HUES48 (cell line): ENCODE measurements around the gene ATP2C1.

Experiments used
- H3K27ac ChIP-seq: one replicate; pipeline ENCODE4 v1.7.0; 2013; ENCODE audit warnings: low read depth, low read length, inconsistent platforms
- H3K27me3 ChIP-seq: 2 replicates; pipeline ENCODE4 v1.6.1; 2013; ENCODE audit warnings: mild to moderate bottlenecking, low read length; ENCODE audit not compliant: control insufficient read depth, insufficient read depth
- H3K36me3 ChIP-seq: 2 replicates; pipeline ENCODE4 v1.6.1; 2013; ENCODE audit warnings: low read length; ENCODE audit not compliant: control insufficient read depth, insufficient read depth
- H3K4me1 ChIP-seq: 2 replicates; pipeline ENCODE4 v1.6.1; 2013; ENCODE audit warnings: mild to moderate bottlenecking, low read length; ENCODE audit not compliant: control insufficient read depth, insufficient read depth
- H3K4me3 ChIP-seq: 2 replicates; pipeline ENCODE4 v1.5.1; 2013; ENCODE audit warnings: mild to moderate bottlenecking, low read depth, low read length
- H3K9ac ChIP-seq: 2 replicates; pipeline ENCODE4 v1.6.1; 2013; ENCODE audit warnings: mild to moderate bottlenecking, low read depth, low read length, moderate library complexity
- H3K9me3 ChIP-seq: 2 replicates; pipeline ENCODE4 v1.6.1; 2013; ENCODE audit warnings: low read length; ENCODE audit not compliant: control insufficient read depth, insufficient read depth

ATP2C1 gene

DNA sequence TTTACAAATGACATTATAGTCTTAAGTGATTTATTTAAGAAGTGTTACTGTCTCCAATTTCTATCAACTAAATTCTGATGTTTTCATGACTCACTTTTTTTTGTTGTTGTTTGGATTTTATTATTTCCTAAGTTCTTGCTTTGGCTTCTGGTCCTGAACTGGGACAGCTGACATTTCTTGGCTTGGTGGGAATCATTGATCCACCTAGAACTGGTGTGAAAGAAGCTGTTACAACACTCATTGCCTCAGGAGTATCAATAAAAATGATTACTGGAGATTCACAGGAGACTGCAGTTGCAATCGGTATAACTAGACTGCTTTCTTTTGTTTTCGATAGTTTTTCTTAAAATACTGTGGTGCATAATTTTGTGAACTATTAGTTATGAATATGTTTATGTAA, 85.2 kb downstream of the ATP2C1 start:
- Histone ChIP-seq H3K27me3 (no peaks in the 10 kb centered on the region), H3K9ac (no peak overlapping the region), H3K4me1 (peaks cover 7% of the 10 kb centered on the region; the same call in 1 of the 2 replicates), H3K4me3 (no peak overlapping the region), H3K27ac (no peak overlapping the region), H3K9me3 (no peaks in the 10 kb centered on the region), H3K36me3 (peaks cover 46% of the 10 kb centered on the region)

- no peak overlapping the region for H3K9ac ChIP-seq
- H3K36me3 ChIP-seq: peaks cover 33% of the 10 kb centered on the region
- H3K4me3 ChIP-seq: no peak overlapping the region
- H3K4me1 ChIP-seq: no peaks in the 10 kb centered on the region
- H3K9me3 ChIP-seq: no peaks in the 10 kb centered on the region
- H3K27ac ChIP-seq: no peak overlapping the region
- no peaks in the 10 kb centered on the region for H3K27me3 ChIP-seq
Measured at GRCh38 chr3:130981469-130981868, 87.6 kb downstream of the ATP2C1 start.

DNA sequence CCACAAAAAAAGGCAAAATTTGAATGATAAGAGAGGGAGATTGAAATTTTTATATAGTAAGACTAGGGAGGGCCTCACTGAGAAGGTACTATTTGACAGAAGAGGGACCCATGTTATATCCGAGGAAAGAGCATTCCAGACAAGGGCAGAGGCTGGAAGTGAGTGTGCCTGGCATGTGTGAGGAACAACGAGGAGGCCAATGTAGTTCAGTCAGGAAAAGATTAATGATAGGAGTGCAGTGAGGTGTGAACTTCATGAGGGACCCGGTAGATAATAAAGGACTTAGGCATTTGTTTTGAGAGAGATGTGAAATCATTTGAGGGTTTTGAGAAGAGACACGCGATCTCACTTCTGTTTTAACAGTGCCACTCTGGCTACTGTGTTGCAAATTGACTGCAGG, 96.4 kb downstream of the ATP2C1 start:
- no peak overlapping the region for H3K27ac ChIP-seq
- no peak overlapping the region for H3K4me3 ChIP-seq
- peaks cover 30% of the 10 kb centered on the region for H3K36me3 ChIP-seq
- no peaks in the 10 kb centered on the region for H3K9me3 ChIP-seq
- H3K9ac ChIP-seq: no peak overlapping the region
- no peaks in the 10 kb centered on the region for H3K27me3 ChIP-seq
- no peaks in the 10 kb centered on the region for H3K4me1 ChIP-seq

DNA sequence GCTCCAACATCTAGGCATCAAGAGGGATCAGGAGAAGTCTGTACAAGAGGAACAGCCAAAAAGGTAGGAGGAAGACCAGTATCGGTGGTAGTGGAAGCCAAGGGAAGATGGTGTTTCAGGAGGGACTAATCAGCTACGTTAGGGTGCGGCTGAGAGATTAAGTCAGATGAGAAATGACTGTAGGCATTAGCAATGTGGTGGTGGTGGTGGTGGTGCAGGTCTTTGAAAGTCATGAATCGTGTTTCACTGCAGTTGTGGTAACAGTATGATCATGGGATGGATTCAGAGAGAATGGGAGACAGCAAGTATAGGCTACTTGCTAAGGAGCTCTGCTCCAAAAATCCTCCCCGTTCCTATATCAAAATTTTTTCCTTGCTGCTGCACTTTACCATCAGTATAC, 97.2 kb downstream of the ATP2C1 start:
- H3K36me3 ChIP-seq: peaks cover 39% of the 10 kb centered on the region
- no peaks in the 10 kb centered on the region for H3K9me3 ChIP-seq
- H3K4me1 ChIP-seq: no peaks in the 10 kb centered on the region
- no peak overlapping the region for H3K27ac ChIP-seq
- H3K27me3 ChIP-seq: no peaks in the 10 kb centered on the region
- no peak overlapping the region for H3K9ac ChIP-seq
- no peak overlapping the region for H3K4me3 ChIP-seq

- no peak overlapping the region for H3K9ac ChIP-seq
- H3K27ac ChIP-seq: no peak overlapping the region
- H3K27me3 ChIP-seq: no peaks in the 10 kb centered on the region
- H3K4me3 ChIP-seq: no peak overlapping the region
- no peaks in the 10 kb centered on the region for H3K4me1 ChIP-seq
- no peaks in the 10 kb centered on the region for H3K9me3 ChIP-seq
- peaks cover 50% of the 10 kb centered on the region for H3K36me3 ChIP-seq
Measured at GRCh38 chr3:130992344-130992743, 98.5 kb downstream of the ATP2C1 start.

DNA sequence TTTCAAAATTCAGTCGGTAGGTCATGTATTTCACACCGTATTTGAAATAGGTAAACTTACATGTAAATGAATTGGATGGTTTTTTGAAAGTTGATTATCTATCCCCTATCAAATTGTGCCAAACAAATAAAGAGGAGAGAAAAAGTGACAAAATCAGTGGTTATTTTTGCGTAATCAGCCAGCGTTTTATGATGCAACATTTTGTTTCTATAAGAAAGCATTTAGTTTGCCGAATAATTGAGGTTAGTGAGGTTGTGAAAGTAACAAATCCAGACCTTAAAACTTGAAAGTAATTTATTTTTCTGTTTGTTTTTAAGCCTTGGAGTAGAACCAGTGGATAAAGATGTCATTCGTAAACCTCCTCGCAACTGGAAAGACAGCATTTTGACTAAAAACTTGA, 103.4 kb downstream of the ATP2C1 start:
- Histone ChIP-seq H3K4me1 (no peaks in the 10 kb centered on the region), H3K27ac (no peak overlapping the region), H3K4me3 (no peak overlapping the region), H3K27me3 (no peaks in the 10 kb centered on the region), H3K36me3 (peaks cover 83% of the 10 kb centered on the region), H3K9me3 (no peaks in the 10 kb centered on the region), H3K9ac (no peak overlapping the region)

- Histone ChIP-seq H3K27ac (no peak overlapping the region), H3K9me3 (no peaks in the 10 kb centered on the region), H3K4me3 (no peak overlapping the region), H3K4me1 (no peaks in the 10 kb centered on the region), H3K27me3 (no peaks in the 10 kb centered on the region), H3K9ac (no peak overlapping the region), H3K36me3 (peaks cover 73% of the 10 kb centered on the region)
Measured at GRCh38 chr3:131001071-131001470, 107.2 kb downstream of the ATP2C1 start.

GRCh38 chr3:131004603-131005002, 110.7 kb downstream of the ATP2C1 start:
- no peak overlapping the region for H3K4me3 ChIP-seq
- no peak overlapping the region for H3K9ac ChIP-seq
- H3K36me3 ChIP-seq: peaks cover 53% of the 10 kb centered on the region
- H3K9me3 ChIP-seq: no peaks in the 10 kb centered on the region
- no peak overlapping the region for H3K27ac ChIP-seq
- no peaks in the 10 kb centered on the region for H3K4me1 ChIP-seq
- no peaks in the 10 kb centered on the region for H3K27me3 ChIP-seq

- H3K9me3 ChIP-seq: no peaks in the 10 kb centered on the region
- peaks cover 40% of the 10 kb centered on the region for H3K36me3 ChIP-seq
- no peaks in the 10 kb centered on the region for H3K4me1 ChIP-seq
- H3K27ac ChIP-seq: no peak overlapping the region
- no peak overlapping the region for H3K9ac ChIP-seq
- H3K4me3 ChIP-seq: no peak overlapping the region
- no peaks in the 10 kb centered on the region for H3K27me3 ChIP-seq
Measured at GRCh38 chr3:131007256-131007655, 113.4 kb downstream of the ATP2C1 start.

GRCh38 chr3:131007782-131008181, 113.9 kb downstream of the ATP2C1 start:
- Histone ChIP-seq H3K27ac (no peak overlapping the region), H3K4me1 (no peaks in the 10 kb centered on the region), H3K9me3 (no peaks in the 10 kb centered on the region), H3K27me3 (no peaks in the 10 kb centered on the region), H3K36me3 (peaks cover 35% of the 10 kb centered on the region), H3K9ac (no peak overlapping the region), H3K4me3 (no peak overlapping the region)

DNA sequence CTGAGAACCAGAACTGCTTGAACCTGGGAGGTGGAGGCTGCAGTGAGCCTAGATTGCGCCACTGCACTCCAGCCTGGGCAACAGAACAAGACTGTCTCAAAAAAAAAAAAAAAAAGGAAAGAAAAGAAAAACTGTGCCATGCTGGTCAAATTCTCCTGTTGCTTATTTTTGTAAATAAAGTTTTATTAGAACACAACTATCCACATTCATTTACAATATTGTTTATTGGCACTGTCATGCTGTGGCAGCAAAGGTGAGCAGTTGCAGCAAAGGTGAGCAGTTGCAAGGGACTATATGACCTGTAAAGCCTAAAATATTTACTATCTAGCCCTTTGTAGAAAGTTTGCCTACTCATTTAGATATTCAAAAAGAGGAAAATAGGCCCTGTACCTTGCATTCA, 114.4 kb downstream of the ATP2C1 start:
- no peak overlapping the region for H3K9ac ChIP-seq
- no peak overlapping the region for H3K4me3 ChIP-seq
- no peaks in the 10 kb centered on the region for H3K4me1 ChIP-seq
- no peak overlapping the region for H3K27ac ChIP-seq
- H3K9me3 ChIP-seq: no peaks in the 10 kb centered on the region
- H3K27me3 ChIP-seq: no peaks in the 10 kb centered on the region
- H3K36me3 ChIP-seq: peaks cover 32% of the 10 kb centered on the region

DNA sequence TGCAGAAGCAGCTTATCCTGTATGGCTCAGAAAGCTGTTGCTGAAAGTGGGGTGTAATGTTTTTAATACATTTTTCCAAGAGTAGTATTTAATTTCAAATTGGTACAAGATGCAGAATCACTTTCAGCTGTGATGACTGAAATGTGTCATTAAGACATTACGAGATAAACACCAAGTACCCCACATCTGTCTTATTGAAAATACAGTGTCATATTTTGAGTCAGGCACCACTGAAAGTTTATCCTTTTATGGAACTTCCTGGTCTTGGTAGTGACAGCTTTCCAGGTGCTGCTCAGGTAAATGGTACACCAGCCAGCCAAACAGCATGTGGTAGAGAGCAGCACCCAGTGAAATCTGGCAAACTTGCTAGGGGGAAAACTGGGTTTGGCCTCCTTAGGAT, 115.8 kb downstream of the ATP2C1 start:
- no peaks in the 10 kb centered on the region for H3K9me3 ChIP-seq
- no peak overlapping the region for H3K27ac ChIP-seq
- no peak overlapping the region for H3K4me3 ChIP-seq
- H3K9ac ChIP-seq: no peak overlapping the region
- peaks cover 40% of the 10 kb centered on the region for H3K36me3 ChIP-seq
- H3K4me1 ChIP-seq: no peaks in the 10 kb centered on the region
- H3K27me3 ChIP-seq: no peaks in the 10 kb centered on the region
